ENCODE data around the gene TRPM3. TPM values are rescaled to one million over a fixed set of nuclear protein-coding genes. Genes with fewer than 3 reads are reported as not detected.

The TRPM3 gene
- total RNA-seq, 1 experiment from 2014 or later = not detected

DNA sequence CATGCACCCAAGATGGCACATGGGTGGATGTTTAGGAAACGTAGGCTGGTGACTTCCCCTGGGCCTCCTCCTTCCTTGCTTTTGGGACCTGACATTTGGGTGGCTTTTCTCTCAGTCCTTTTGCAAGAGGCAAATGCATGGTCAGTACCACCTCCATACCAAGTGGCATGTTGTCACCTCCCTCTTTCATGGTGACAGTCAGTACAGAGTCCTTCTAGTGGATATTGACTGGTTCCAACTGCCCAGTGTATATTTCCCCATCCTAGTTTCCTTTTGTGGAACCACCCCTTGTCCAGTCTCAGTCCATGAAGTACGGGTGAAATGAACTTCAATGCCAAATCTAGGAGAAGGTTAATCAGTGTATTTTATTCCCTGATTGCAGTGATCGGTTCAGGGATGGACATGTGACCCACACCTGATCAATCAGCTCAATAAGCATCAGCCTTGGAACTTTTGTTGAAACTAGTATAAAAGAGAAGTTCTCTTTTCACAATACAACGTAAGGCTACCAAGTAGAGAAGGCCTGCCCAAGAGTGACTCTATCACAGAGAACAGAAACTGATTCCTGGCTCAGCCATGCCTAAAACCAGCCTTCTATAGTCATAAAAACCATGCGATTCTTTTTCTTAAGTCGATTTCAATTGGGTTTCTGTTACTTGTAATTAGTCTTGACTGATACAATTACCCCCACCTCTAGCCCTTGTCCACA, 563.6 kb downstream of the TRPM3 start:
- Mint-ChIP-seq H3K36me3 (ENCODE audit: insufficient read depth, unreplicated experiment) (no peaks in the 10 kb centered on the region), H3K27ac (ENCODE audit: unreplicated experiment) (no peak overlapping the region), H3K4me3 (ENCODE audit: unreplicated experiment) (no peak overlapping the region), H3K27me3 (ENCODE audit: insufficient read depth, unreplicated experiment) (no peaks in the 10 kb centered on the region), H3K9me3 (ENCODE audit: unreplicated experiment) (no peaks in the 10 kb centered on the region), H3K4me1 (ENCODE audit: low read depth, unreplicated experiment) (no peaks in the 10 kb centered on the region)
- TF ChIP-seq, protein P1, sequence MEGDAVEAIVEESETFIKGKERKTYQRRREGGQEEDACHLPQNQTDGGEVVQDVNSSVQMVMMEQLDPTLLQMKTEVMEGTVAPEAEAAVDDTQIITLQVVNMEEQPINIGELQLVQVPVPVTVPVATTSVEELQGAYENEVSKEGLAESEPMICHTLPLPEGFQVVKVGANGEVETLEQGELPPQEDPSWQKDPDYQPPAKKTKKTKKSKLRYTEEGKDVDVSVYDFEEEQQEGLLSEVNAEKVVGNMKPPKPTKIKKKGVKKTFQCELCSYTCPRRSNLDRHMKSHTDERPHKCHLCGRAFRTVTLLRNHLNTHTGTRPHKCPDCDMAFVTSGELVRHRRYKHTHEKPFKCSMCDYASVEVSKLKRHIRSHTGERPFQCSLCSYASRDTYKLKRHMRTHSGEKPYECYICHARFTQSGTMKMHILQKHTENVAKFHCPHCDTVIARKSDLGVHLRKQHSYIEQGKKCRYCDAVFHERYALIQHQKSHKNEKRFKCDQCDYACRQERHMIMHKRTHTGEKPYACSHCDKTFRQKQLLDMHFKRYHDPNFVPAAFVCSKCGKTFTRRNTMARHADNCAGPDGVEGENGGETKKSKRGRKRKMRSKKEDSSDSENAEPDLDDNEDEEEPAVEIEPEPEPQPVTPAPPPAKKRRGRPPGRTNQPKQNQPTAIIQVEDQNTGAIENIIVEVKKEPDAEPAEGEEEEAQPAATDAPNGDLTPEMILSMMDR (IDR thresholded peaks at IDR 0.05; ENCODE audit: insufficient read depth in 1 of 2, low read depth in 1 of 2, low read length in 1 of 2, severe bottlenecking in 1 of 2, unreplicated experiment in 1 of 2) = no peak
- Histone ChIP-seq H3K9me3 (no peaks in the 10 kb centered on the region), H3K4me3 (ENCODE audit: low read depth, low read length) (no peak overlapping the region), H3K36me3 (ENCODE audit: control insufficient read depth, insufficient read depth, low read length) (no peaks in the 10 kb centered on the region), H3K27me3 (replicated peaks; ENCODE audit: control insufficient read depth, insufficient read depth, low read length) (no peaks in the 10 kb centered on the region), H3K4me1 (no peaks in the 10 kb centered on the region)
- ChIA-PET POLR2A (no interaction called here), CTCF (no interaction called here)
- no TSS peak for BruUV-seq (replicated peaks)
- intact Hi-C loops (cut with micrococcal nuclease; ENCODE audit: unreplicated experiment) = no loop called here
- DNase-seq = no peak

DNA sequence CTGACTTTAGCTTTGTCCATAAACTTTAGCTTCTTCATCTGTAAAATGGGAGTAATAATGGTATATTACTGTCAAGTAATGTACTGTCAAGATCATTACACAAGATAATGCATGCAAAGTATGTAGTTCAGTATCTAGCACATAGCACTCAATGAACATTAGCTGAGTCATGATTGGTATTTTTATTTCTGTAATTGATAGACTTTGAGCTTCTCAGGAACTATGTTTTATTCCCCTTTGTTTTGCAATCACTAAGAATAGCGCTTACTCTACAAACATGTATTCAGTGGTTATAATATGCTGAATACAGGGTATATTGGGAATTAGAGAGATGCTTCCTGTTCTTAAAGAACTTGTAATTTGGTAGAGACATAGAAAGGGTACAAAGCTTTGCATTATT, 564.6 kb downstream of the TRPM3 start:
- ChIA-PET POLR2A (no interaction called here), CTCF (no interaction called here)
- Mint-ChIP-seq H3K27me3 (ENCODE audit: insufficient read depth, unreplicated experiment) (no peaks in the 10 kb centered on the region), H3K4me3 (ENCODE audit: unreplicated experiment) (no peak overlapping the region), H3K36me3 (ENCODE audit: insufficient read depth, unreplicated experiment) (no peaks in the 10 kb centered on the region), H3K9me3 (ENCODE audit: unreplicated experiment) (no peaks in the 10 kb centered on the region), H3K27ac (ENCODE audit: unreplicated experiment) (no peak overlapping the region), H3K4me1 (ENCODE audit: low read depth, unreplicated experiment) (no peaks in the 10 kb centered on the region)
- no peaks in the 10 kb centered on the region for H3K4me1 ChIP-seq
- BruUV-seq (replicated peaks) = no TSS peak
- H3K36me3 ChIP-seq (ENCODE audit: control insufficient read depth, insufficient read depth, low read length) = no peaks in the 10 kb centered on the region
- DNase-seq = no peak
- TF ChIP-seq, protein P1 (IDR thresholded peaks at IDR 0.05; ENCODE audit: insufficient read depth in 1 of 2, low read depth in 1 of 2, low read length in 1 of 2, severe bottlenecking in 1 of 2, unreplicated experiment in 1 of 2) = no peak
- H3K27me3 ChIP-seq (replicated peaks; ENCODE audit: control insufficient read depth, insufficient read depth, low read length) = no peaks in the 10 kb centered on the region
- intact Hi-C loops (cut with micrococcal nuclease; ENCODE audit: unreplicated experiment) = no loop called here
- H3K4me3 ChIP-seq (ENCODE audit: low read depth, low read length) = no peak overlapping the region
- H3K9me3 ChIP-seq = no peaks in the 10 kb centered on the region

DNA sequence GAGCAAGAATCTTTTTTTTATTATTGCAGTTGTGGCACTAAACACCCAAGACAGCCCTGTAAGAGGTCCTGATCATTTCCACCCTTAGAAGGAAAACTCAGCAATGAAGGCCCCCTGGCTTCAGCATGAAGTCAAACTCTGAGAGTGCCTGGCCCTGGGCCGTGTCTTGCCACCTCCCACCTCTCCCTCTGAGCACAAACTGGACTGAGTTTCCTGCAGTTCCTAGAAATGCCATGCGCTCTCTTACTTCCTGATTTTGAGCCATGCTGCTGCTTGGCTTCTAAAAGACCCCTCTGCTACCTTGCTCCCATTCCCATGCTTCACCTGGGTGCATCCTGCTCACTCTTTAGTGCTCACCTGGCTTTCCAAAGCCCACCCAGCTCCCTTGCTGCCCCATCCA, 566.5 kb downstream of the TRPM3 start:
- no peak for DNase-seq
- CTCF ChIA-PET = no interaction called here
- BruUV-seq (replicated peaks) = no TSS peak
- Mint-ChIP-seq H3K4me3 (ENCODE audit: unreplicated experiment) (no peak overlapping the region), H3K36me3 (ENCODE audit: insufficient read depth, unreplicated experiment) (no peaks in the 10 kb centered on the region), H3K4me1 (ENCODE audit: low read depth, unreplicated experiment) (no peaks in the 10 kb centered on the region), H3K27ac (ENCODE audit: unreplicated experiment) (no peak overlapping the region), H3K9me3 (ENCODE audit: unreplicated experiment) (no peaks in the 10 kb centered on the region), H3K27me3 (ENCODE audit: insufficient read depth, unreplicated experiment) (no peaks in the 10 kb centered on the region)
- no peaks in the 10 kb centered on the region for H3K36me3 ChIP-seq (ENCODE audit: control insufficient read depth, insufficient read depth, low read length)
- no peaks in the 10 kb centered on the region for H3K27me3 ChIP-seq (replicated peaks; ENCODE audit: control insufficient read depth, insufficient read depth, low read length)
- POLR2A ChIA-PET = no interaction called here
- no peaks in the 10 kb centered on the region for H3K4me1 ChIP-seq
- H3K9me3 ChIP-seq = no peaks in the 10 kb centered on the region
- TF ChIP-seq, protein P1 (IDR thresholded peaks at IDR 0.05; ENCODE audit: insufficient read depth in 1 of 2, low read depth in 1 of 2, low read length in 1 of 2, severe bottlenecking in 1 of 2, unreplicated experiment in 1 of 2) = no peak
- no peak overlapping the region for H3K4me3 ChIP-seq (ENCODE audit: low read depth, low read length)
- intact Hi-C loops (cut with micrococcal nuclease; ENCODE audit: unreplicated experiment) = no loop called here
